ENCODE results near the gene ZBTB46. TPM values are rescaled to one million over a fixed set of nuclear protein-coding genes. Genes with fewer than 3 reads are reported as not detected.

Gene ZBTB46
- total RNA-seq, 1 experiment from 2014 or later = 18.9 TPM

GRCh38 chr20:63705232-63706026 lies 125.6 kb downstream of the ZBTB46 start:
- Mint-ChIP-seq H3K4me1 (peaks cover 10% of the 10 kb centered on the region), H3K36me3 (peaks cover 30% of the 10 kb centered on the region), H3K27ac (no peak overlapping the region), H3K27me3 (ENCODE audit: low read depth) (no peaks in the 10 kb centered on the region), H3K9me3 (no peaks in the 10 kb centered on the region), H3K4me3 (peak overlapping the region; percentile 25; the same call in 1 of the 2 replicates)
- ChIA-PET CTCF (no interaction called here), POLR2A (no interaction called here)
- ATAC-seq = no peak
- no peak for TF ChIP-seq ZBTB43 (CRISPR knock-in tag; IDR thresholded peaks at IDR 0.05)
- no peak for TF ChIP-seq ATF6 (CRISPR knock-in tag; IDR thresholded peaks at IDR 0.05)
- no peak for TF ChIP-seq KAT7 (CRISPR knock-in tag; IDR thresholded peaks at IDR 0.05; ENCODE audit: borderline replicate concordance)
- no peak for DNase-seq (ENCODE audit: low spot score)

- ChIA-PET CTCF (interaction anchor here (2.0 kb wide), 1 partner anchor 71 kb away, joined by 5 read pairs; no protein-coding TSS in a partner anchor), POLR2A (no interaction called here)
- H3K36me3 Mint-ChIP-seq = peaks cover 26% of the 10 kb centered on the region
- DNase-seq (ENCODE audit: low spot score) (no peak), ATAC-seq (no peak)
- H3K27ac Mint-ChIP-seq = no peak overlapping the region
- peaks cover 10% of the 10 kb centered on the region for H3K4me1 Mint-ChIP-seq
- peak overlapping the region; percentile 13; the same call in 1 of the 2 replicates for H3K4me3 Mint-ChIP-seq
- H3K27me3 Mint-ChIP-seq (ENCODE audit: low read depth) = no peaks in the 10 kb centered on the region
- TF ChIP-seq AFF4 (CRISPR knock-in tag; IDR thresholded peaks at IDR 0.05; ENCODE audit: borderline replicate concordance) (no peak), ZNF281 (CRISPR knock-in tag; IDR thresholded peaks at IDR 0.05) (no peak), ZNF416 (CRISPR knock-in tag; IDR thresholded peaks at IDR 0.05) (no peak), MLX (CRISPR knock-in tag; IDR thresholded peaks at IDR 0.05) (no peak), ZNF263 (CRISPR knock-in tag; IDR thresholded peaks at IDR 0.05; ENCODE audit: low read depth) (no peak), ZNF317 (CRISPR knock-in tag; IDR thresholded peaks at IDR 0.05; ENCODE audit: borderline replicate concordance, low read depth) (no peak)
- H3K9me3 Mint-ChIP-seq = no peaks in the 10 kb centered on the region
Measured at GRCh38 chr20:63704749-63705117, 126.3 kb downstream of the ZBTB46 start.
